Muscle of back (tissue), 13 donors: Measurements from ENCODE around the gene OR7E24. TPM values are rescaled to one million over a fixed set of nuclear protein-coding genes. Genes with fewer than 3 reads are reported as not detected.
A peak's percentile ranks its signal among the peaks of the same experiment; 100 is the strongest.

ENCODE experiments used
- DNase-seq, 3 donors: peaks; one replicate each; pipeline versions ENCODE4 v3.0.0 to v3.0.0-alpha.2; 2013
- long read RNA-seq, 9 donors: transcript quantifications; one replicate each; lab custom pipeline, GENCODE V29; 2026
- polyA plus RNA-seq, 10 donors: library from polyadenylated mRNA; unstranded; fragments of 120-200 nt; gene quantifications; one replicate each; pipeline ENCODE4 v1.2.1, GENCODE V29; 2013; ENCODE audit not compliant: insufficient read length in 10 of 10

Gene OR7E24
- not detected for polyA plus RNA-seq
- long read RNA-seq, donor 1: 0 reads
- long read RNA-seq, donor 2: 0 reads
- long read RNA-seq, donor 3, partial matches to known transcripts: 6 of 6 reads
- long read RNA-seq, donor 3, other reads (novel, unspliced or antisense): 0 of 6 reads
- long read RNA-seq, donor 4: 0 reads
- long read RNA-seq, donor 5: 0 reads
- long read RNA-seq, donor 6: 0 reads
- long read RNA-seq, donor 7: 0 reads
- long read RNA-seq, donor 8: 0 reads
- long read RNA-seq, donor 9: 0 reads

- no peak for DNase-seq
Measured at GRCh38 chr19:9250630-9251029, at the start of gene OR7E24. Gene OR7E24 (plus strand): TSS chr19:9250930. CDS start chr19:9251044, 114 bp downstream.

- DNase-seq: peak; percentile 47 to 81 (median 68)
Measured at GRCh38 chr19:9205501-9206113, 45.1 kb upstream of the OR7E24 start.

- DNase-seq: no peak
Measured at GRCh38 chr19:9219489-9219888, 31.2 kb upstream of the OR7E24 start, which contains the start of gene OR7D4. Gene OR7D4 (minus strand): TSS chr19:9219589. CDS start chr19:9214837, 4,752 bp downstream.

- DNase-seq: no peak
Measured at GRCh38 chr19:9251236-9251635, 506 bp downstream of the OR7E24 start.

- DNase-seq: peak in 1 of 3 donors; percentile 3
Measured at GRCh38 chr19:9283485-9283884, 32.8 kb downstream of the OR7E24 start.

- no peak for DNase-seq
Measured at GRCh38 chr19:9289231-9289884, 38.6 kb downstream of the OR7E24 start.

- DNase-seq: no peak
Measured at GRCh38 chr19:9295411-9295849, 44.7 kb downstream of the OR7E24 start.

- DNase-seq: no peak
Measured at GRCh38 chr19:9296336-9296735, 45.6 kb downstream of the OR7E24 start.

Other genes starting within 250 kb of the OR7E24 start
- under 1 TPM in 5 of 10 donors, not detected in 5; under 0.01 to 0.37 (median 0.05) TPM for gene MUC16, start 240.5 kb upstream of the OR7E24 start, polyA plus RNA-seq
- gene OR1M1, start 163.9 kb upstream of the OR7E24 start, polyA plus RNA-seq: under 1 TPM in 3 of 10 donors, not detected in 7; 0.08 to 0.19 (median 0.10) TPM
- gene OR7G2, start 143.5 kb upstream of the OR7E24 start, polyA plus RNA-seq: under 1 TPM in 3 of 10 donors, not detected in 7; 0.04 to 0.08 (median 0.07) TPM
- gene OR7G1, start 135.2 kb upstream of the OR7E24 start, polyA plus RNA-seq: not detected
- not detected for gene OR7G3, start 124.0 kb upstream of the OR7E24 start, polyA plus RNA-seq
- 10 to 100 TPM; 15.6 to 23.7 (median 18.8) TPM for gene ZNF317, start 110.5 kb upstream of the OR7E24 start, polyA plus RNA-seq
- gene OR7D2, start 72.0 kb upstream of the OR7E24 start, polyA plus RNA-seq: 1 to 10 TPM in 1 of 10 donors, under 1 TPM in 9; 0.05 to 1.5 (median 0.10) TPM
- gene OR7D4, start 31.3 kb upstream of the OR7E24 start, polyA plus RNA-seq: not detected
- 1 to 10 TPM; 2.0 to 4.9 (median 3.6) TPM for gene ZNF699, start 58.9 kb downstream of the OR7E24 start, polyA plus RNA-seq
- gene ZNF559, start 73.2 kb downstream of the OR7E24 start, polyA plus RNA-seq: 10 to 100 TPM; 18.5 to 36.4 (median 29.4) TPM
- gene ZNF177, start 112.1 kb downstream of the OR7E24 start, polyA plus RNA-seq: 1 to 10 TPM; 2.8 to 7.9 (median 5.5) TPM
- gene ZNF266, start 184.6 kb downstream of the OR7E24 start, polyA plus RNA-seq: 10 to 100 TPM; 10.7 to 44.6 (median 24.8) TPM
- gene ZNF560, start 247.7 kb downstream of the OR7E24 start, polyA plus RNA-seq: under 1 TPM in 9 of 10 donors, not detected in 1; 0.09 to 0.71 (median 0.23) TPM